Breast epithelium (tissue), 3 donors: Measurements from ENCODE around the gene GRIN1.

Experiments used
- CTCF ChIP-seq, 3 donors: fragments of 450-650 bp; IDR thresholded peaks; one replicate each; pipeline ENCODE4 v1.5.1; 2016 to 2017; ENCODE audit warnings: antibody characterized with exemption in 3 of 3, mild to moderate bottlenecking in 3 of 3, moderate library complexity in 3 of 3
- POLR2AphosphoS5 ChIP-seq, 3 donors: sonication (generic); formaldehyde crosslinking; IDR thresholded peaks; one replicate each; pipeline ENCODE4 v1.6.1; 2017; ENCODE audit warnings: antibody characterized with exemption in 3 of 3

- TF ChIP-seq CTCF (IDR thresholded peaks at IDR 0.05) (no peak), POLR2AphosphoS5 (IDR thresholded peaks at IDR 0.05) (no peak)
These were observed 59.3 kb downstream of the GRIN1 start for GRCh38 chr9:137198051-137198901.
